ENCODE results near the gene PHC2. TPM values are rescaled to one million over a fixed set of nuclear protein-coding genes. Genes with fewer than 3 reads are reported as not detected.

PHC2 gene
- total and polyA plus RNA-seq, 11 donors = 79.7 to 194 (median 99.4) TPM

DNA sequence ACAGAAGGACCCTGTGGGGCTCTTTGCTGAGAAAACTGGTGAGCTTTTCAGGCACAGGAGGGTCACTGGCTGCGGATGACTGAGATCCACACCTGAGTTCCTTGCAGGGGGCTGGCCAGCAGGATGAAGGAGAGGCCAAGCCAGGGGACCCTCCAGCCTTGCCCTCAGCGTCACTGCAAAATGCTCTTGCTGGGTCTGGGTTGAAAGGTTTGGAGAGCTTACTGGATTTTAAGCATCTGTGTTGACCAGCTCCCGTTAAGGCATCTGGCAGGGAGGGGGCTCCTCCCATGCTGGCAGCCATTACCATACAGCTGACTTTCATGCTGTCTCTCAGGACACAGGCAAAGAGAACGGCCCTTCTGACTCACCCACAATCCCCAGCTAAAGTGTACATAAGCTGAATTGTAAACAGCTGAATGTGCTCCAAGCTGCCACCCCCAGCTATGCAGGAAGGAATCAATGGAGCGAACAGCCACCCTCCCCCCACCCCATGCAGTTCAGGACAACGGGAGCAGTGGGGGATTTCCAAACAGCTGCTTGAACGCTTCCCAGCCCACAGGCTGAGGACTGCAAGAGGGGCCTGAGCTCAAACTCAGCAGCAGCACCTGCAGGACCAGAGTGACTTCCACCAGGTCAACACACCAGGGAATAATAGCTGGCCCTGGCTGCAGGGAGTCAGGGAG lies 88.7 kb downstream of the PHC2 start:
- ATAC-seq (peak; percentile 24 to 69 (median 57)), DNase-seq (peak in 4 of 5 donors; percentile 54 to 85 (median 71))
- H3K27ac ChIP-seq = peak overlapping the region; percentile 41 to 100 (median 98)
- no peaks in the 10 kb centered on the region for H3K27me3 ChIP-seq
- WGBS, 4 donors = 8 to 19% (median 13%) methylated on average over 7 of the region's 7 CpGs
- intact Hi-C loops (cut with DNase I) = no loop called here
- H3K36me3 ChIP-seq = peaks cover 0 to 48% (median 11%) of the 10 kb centered on the region in 9 donors
- peaks cover 55 to 100% (median 100%) of the 10 kb centered on the region in 12 donors for H3K4me1 ChIP-seq
- no peaks in the 10 kb centered on the region for H3K9me3 ChIP-seq
- H3K4me3 ChIP-seq = peak overlapping the region in 4 of 12 donors; percentile 1 to 37 (median 21)
- TF ChIP-seq POLR2A (IDR thresholded peaks at IDR 0.05) = peak in 1 of 2 donors; percentile 30
- TF ChIP-seq, protein P1, sequence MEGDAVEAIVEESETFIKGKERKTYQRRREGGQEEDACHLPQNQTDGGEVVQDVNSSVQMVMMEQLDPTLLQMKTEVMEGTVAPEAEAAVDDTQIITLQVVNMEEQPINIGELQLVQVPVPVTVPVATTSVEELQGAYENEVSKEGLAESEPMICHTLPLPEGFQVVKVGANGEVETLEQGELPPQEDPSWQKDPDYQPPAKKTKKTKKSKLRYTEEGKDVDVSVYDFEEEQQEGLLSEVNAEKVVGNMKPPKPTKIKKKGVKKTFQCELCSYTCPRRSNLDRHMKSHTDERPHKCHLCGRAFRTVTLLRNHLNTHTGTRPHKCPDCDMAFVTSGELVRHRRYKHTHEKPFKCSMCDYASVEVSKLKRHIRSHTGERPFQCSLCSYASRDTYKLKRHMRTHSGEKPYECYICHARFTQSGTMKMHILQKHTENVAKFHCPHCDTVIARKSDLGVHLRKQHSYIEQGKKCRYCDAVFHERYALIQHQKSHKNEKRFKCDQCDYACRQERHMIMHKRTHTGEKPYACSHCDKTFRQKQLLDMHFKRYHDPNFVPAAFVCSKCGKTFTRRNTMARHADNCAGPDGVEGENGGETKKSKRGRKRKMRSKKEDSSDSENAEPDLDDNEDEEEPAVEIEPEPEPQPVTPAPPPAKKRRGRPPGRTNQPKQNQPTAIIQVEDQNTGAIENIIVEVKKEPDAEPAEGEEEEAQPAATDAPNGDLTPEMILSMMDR (IDR thresholded peaks at IDR 0.05) = no peak

DNA sequence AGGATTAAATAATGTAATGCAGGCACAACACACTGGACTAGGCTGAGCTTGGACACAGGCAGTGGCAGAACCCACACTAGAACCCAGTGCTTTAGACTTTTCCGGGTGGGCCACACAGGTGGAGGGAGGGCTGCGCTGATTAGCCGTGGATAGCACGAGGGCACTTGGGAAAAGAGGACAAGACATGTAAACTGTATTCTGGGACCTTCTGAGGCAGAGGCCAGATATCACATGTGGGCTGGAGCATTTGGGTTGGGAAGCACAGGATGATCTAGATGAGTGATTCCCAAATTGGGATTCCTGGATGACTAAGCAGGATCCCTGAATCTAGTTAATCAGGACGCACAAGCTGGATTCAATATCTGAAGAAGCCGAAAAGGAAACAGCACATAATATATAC lies 89.7 kb downstream of the PHC2 start:
- peak overlapping the region in 1 of 12 donors; percentile 37 for H3K4me3 ChIP-seq
- H3K27ac ChIP-seq = peak overlapping the region; percentile 41 to 100 (median 98)
- TF ChIP-seq, protein P1 (IDR thresholded peaks at IDR 0.05) = no peak
- no peak for TF ChIP-seq POLR2A (IDR thresholded peaks at IDR 0.05)
- H3K4me1 ChIP-seq = peaks cover 55 to 100% (median 100%) of the 10 kb centered on the region in 12 donors
- WGBS, 4 donors = 44 to 54% (median 47%) methylated on average over 6 of the region's 6 CpGs
- no peaks in the 10 kb centered on the region for H3K9me3 ChIP-seq
- peaks cover 0 to 48% (median 11%) of the 10 kb centered on the region in 9 donors for H3K36me3 ChIP-seq
- DNase-seq (no peak), ATAC-seq (no peak)
- H3K27me3 ChIP-seq = no peaks in the 10 kb centered on the region
- intact Hi-C loops (cut with DNase I) = no loop called here

DNA sequence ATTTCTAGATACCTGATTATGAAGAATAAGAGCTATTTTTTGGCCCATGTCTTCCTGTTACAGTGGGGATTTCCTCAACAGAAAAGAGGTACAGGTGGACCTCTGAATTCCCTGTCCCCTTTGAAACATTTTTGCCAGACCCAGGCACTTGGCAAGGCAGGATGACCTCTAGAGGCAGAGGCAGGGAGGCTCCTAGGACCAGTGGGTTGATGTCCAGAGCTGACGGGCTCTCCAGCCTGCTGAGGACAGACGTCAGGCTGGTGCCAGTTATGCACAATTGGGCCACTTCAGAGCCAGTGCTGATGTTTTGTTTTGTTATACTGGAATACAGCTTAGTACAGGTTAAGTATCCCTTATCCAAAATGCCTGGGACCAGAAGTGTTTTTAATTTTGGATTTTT lies 91.5 kb downstream of the PHC2 start:
- Histone ChIP-seq H3K27me3 (no peaks in the 10 kb centered on the region), H3K4me3 (peak overlapping the region in 9 of 12 donors; percentile 0 to 30 (median 18)), H3K36me3 (peaks cover 0 to 42% (median 14%) of the 10 kb centered on the region in 9 donors), H3K4me1 (peaks cover 58 to 100% (median 98%) of the 10 kb centered on the region in 12 donors), H3K9me3 (no peaks in the 10 kb centered on the region), H3K27ac (peak overlapping the region; percentile 81 to 100 (median 98))
- peak in 3 of 4 donors; percentile 21 to 40 (median 35) for ATAC-seq
- WGBS, 4 donors = 6 to 18% (median 16%) methylated on average over 2 of the region's 2 CpGs
- peak in 1 of 5 donors; percentile 70 for DNase-seq
- intact Hi-C loops (cut with DNase I) = no loop called here
- TF ChIP-seq POLR2A (IDR thresholded peaks at IDR 0.05) = no peak
- TF ChIP-seq, protein P1 (IDR thresholded peaks at IDR 0.05) = peak in 5 of 12 donors; percentile 10 to 28 (median 24)

DNA sequence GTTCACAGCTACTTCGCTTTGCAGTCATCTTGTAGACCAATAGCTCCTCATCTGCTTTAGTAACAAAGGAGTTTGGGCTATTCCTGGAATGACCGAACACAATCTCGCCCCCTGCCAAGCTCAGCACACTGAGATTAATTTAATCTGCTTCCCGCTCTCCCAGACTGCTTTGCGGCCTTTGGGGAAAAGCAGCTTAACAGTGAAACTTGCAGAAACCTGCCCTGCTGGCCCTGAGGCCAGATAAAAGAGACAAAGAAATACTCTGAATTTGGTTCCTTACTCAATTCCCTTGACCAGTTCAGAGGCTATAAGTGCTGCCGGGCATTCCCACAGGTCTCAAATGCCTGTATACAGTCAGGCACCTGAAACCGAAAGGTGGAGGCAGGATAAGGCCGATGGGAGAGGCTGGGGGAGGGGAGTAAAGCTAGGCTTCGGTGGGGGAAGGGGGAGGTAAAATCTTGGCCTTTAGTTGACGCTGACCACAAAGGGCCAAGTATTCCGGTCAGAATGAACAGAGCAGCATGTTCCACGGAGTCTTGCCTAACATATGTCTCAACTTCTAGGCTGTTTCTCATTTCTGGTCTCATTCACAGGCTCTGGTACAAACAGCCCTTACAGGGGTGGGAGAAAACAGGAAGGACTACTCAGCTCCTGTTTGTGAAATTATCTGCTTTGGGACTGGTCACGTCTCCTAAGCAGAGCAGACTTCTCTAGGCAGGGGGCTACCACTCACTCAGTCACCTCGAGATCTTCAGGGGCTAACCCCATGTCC lies 92.3 kb downstream of the PHC2 start:
- 7 to 11% (median 10%) methylated on average over 14 of the region's 14 CpGs for WGBS, 4 donors
- peak; percentile 49 to 76 (median 58) for ATAC-seq
- peak in 4 of 5 donors; percentile 60 to 72 (median 68) for DNase-seq
- H3K9me3 ChIP-seq = no peaks in the 10 kb centered on the region
- TF ChIP-seq, protein P1 (IDR thresholded peaks at IDR 0.05) = no peak
- TF ChIP-seq POLR2A (IDR thresholded peaks at IDR 0.05) = peak in 1 of 2 donors; percentile 44
- peaks cover 0 to 42% (median 13%) of the 10 kb centered on the region in 9 donors for H3K36me3 ChIP-seq
- H3K27ac ChIP-seq = peak overlapping the region; percentile 81 to 100 (median 98)
- H3K27me3 ChIP-seq = no peaks in the 10 kb centered on the region
- H3K4me1 ChIP-seq = peaks cover 56 to 100% (median 98%) of the 10 kb centered on the region in 12 donors
- H3K4me3 ChIP-seq = peak overlapping the region in 9 of 12 donors; percentile 0 to 30 (median 18)
- intact Hi-C loops (cut with DNase I) = no loop called here

Data from heart left ventricle (tissue), 16 donors.